K562 (cell line): ENCODE measurements around the gene ATOH8. TPM values are rescaled to one million over a fixed set of nuclear protein-coding genes. Genes with fewer than 3 reads are reported as not detected.

Source experiments
- ATAC-seq: fragments of 200-7000 bp; cut with Tn5 transposase; 3 replicates; pipeline ENCODE4 v1.9.1; 2020; ENCODE audit warnings: moderate library complexity
- BruUV-seq: library from RNA; stranded (reverse); fragments of 400-500 nt; replicated peaks from 2 replicates; lab custom pipeline; 2021; lab: Mats Ljungman, UMichigan
- CTCF ChIA-PET: fragments of 300-600 bp; formaldehyde crosslinking; extraction: SDS; loops from one replicate; lab custom pipeline; 2021; ENCODE audit warnings: low intra/inter-chr PET ratio; lab: Yijun Ruan, JAX
- POLR2A ChIA-PET: fragments of 300-600, 350-650 bp; sonication (Branson Sonifier 250); formaldehyde crosslinking; extraction: SDS; loops from one replicate; lab custom pipeline; 2021; ENCODE audit warnings: antibody characterized with exemption, inconsistent platforms; lab: Yijun Ruan, JAX
- DNase-seq, 4 experiments: peaks; one replicate each; pipeline versions ENCODE4 v3.0.0 to v3.0.0-alpha.2; 2011 to 2018; ENCODE audit warnings: low spot score in 3 of 4, mixed read lengths in 3 of 4; ENCODE audit errors: extremely low read depth in 1 of 4
- FAIRE-seq: peaks from 2 replicates; lab custom pipeline; 2011; peaks lifted over from hg19 to GRCh38; lab: Jason Lieb, UNC
- H2AFZ ChIP-seq: 2 replicates; pipeline ENCODE4 v1.6.0; 2011; ENCODE audit warnings: low read depth, low read length, control low read depth, inconsistent platforms
- H3K27ac ChIP-seq: fragments of 200-600 bp; 3 replicates; pipeline ENCODE4 v1.8.0; 2011; ENCODE audit warnings: low read depth, mild to moderate bottlenecking, control low read depth, inconsistent platforms, low read length, moderate library complexity, mixed read lengths; ENCODE audit errors: extremely low read depth
- H3K27me3 ChIP-seq, 2 experiments: fragments of 300-600 bp in 1 of 2; 2 replicates in 1 of 2; 3 replicates in 1 of 2; pipeline versions ENCODE4 v1.6.0 to v1.8.0; 2011; ENCODE audit warnings: inconsistent platforms in 2 of 2, low read length in 2 of 2, mild to moderate bottlenecking in 1 of 2, mixed read lengths in 1 of 2, moderate library complexity in 1 of 2; ENCODE audit not compliant: control insufficient read depth in 2 of 2, insufficient read depth in 2 of 2
- H3K36me3 ChIP-seq: fragments of 300-600 bp; 3 replicates; pipeline ENCODE4 v1.8.0; 2011; ENCODE audit warnings: mild to moderate bottlenecking, low read length, inconsistent platforms; ENCODE audit not compliant: control insufficient read depth, insufficient read depth
- H3K4me1 ChIP-seq, 2 experiments: fragments of 200-600 bp in 1 of 2; replicated peaks in 1 of 2; 2 replicates in 1 of 2; 3 replicates in 1 of 2; pipeline versions ENCODE4 v1.5.1 to v1.8.0; 2011; ENCODE audit warnings: inconsistent platforms in 2 of 2, low read length in 2 of 2, mild to moderate bottlenecking in 1 of 2, mixed read lengths in 1 of 2, moderate library complexity in 1 of 2; ENCODE audit not compliant: control insufficient read depth in 2 of 2, insufficient read depth in 2 of 2
- H3K4me2 ChIP-seq: 2 replicates; pipeline ENCODE4 v1.6.1; 2011; ENCODE audit warnings: low read length, control low read depth, inconsistent platforms, mixed read lengths; ENCODE audit not compliant: insufficient read depth
- H3K4me3 ChIP-seq: fragments of 200-600 bp; sonication (generic), shearing (Covaris generic); 2 replicates; pipeline ENCODE4 v1.5.1; 2016; ENCODE audit warnings: control low read depth, inconsistent platforms
- H3K79me2 ChIP-seq: fragments of 200-600 bp; 3 replicates; pipeline ENCODE4 v1.8.0; 2011; ENCODE audit warnings: low read length, inconsistent platforms; ENCODE audit not compliant: control insufficient read depth, insufficient read depth
- H3K9ac ChIP-seq, 2 experiments: 2 replicates each; pipeline versions ENCODE4 v1.6.0 to v1.6.1; 2011; ENCODE audit warnings: low read depth in 2 of 2, low read length in 2 of 2, control low read depth in 1 of 2, inconsistent platforms in 1 of 2, mild to moderate bottlenecking in 1 of 2, mixed read lengths in 1 of 2; ENCODE audit not compliant: insufficient read depth in 1 of 2
- H3K9me1 ChIP-seq: one replicate; pipeline ENCODE4 v1.6.0; 2011; ENCODE audit warnings: inconsistent platforms, mild to moderate bottlenecking, low read length, moderate library complexity; ENCODE audit not compliant: control insufficient read depth, insufficient read depth
- H3K9me3 ChIP-seq: replicated peaks from 2 replicates; pipeline ENCODE4 v1.5.1; 2011; ENCODE audit warnings: low read depth, low read length, inconsistent platforms; ENCODE audit not compliant: control insufficient read depth, insufficient read depth
- H4K20me1 ChIP-seq: replicated peaks from 2 replicates; pipeline ENCODE4 v1.6.1; 2011; ENCODE audit warnings: low read length, inconsistent platforms, mixed read lengths; ENCODE audit not compliant: control insufficient read depth, insufficient read depth
- FOXM1 ChIP-seq, 2 experiments: fragments of 450-650 bp in 1 of 2; sonication (generic) in 1 of 2; formaldehyde crosslinking in 1 of 2; IDR thresholded peaks; 2 replicates each; pipeline versions ENCODE4 v1.6.1 to v1.9.0; 2017 to 2022; ENCODE audit warnings: low read depth in 2 of 2, mild to moderate bottlenecking in 2 of 2, missing genetic modification reagents in 1 of 2, moderate library complexity in 1 of 2
- JUNB ChIP-seq: fragments of 450-650 bp; formaldehyde crosslinking; conservative IDR thresholded peaks from 2 replicates; pipeline ENCODE4 v1.4.0; 2020; ENCODE audit warnings: mild to moderate bottlenecking
- POLR2AphosphoS2 ChIP-seq: IDR thresholded peaks from 2 replicates; pipeline ENCODE4 v1.6.1; 2012; ENCODE audit warnings: low read length, improper control_type of control experiment
- PYGO2 ChIP-seq: fragments of 450-650 bp; IDR thresholded peaks from 2 replicates; pipeline ENCODE4 v1.6.1; 2016; ENCODE audit warnings: mild to moderate bottlenecking, missing genetic modification characterization, moderate library complexity, missing compliant biosample characterization
- RAD21 ChIP-seq, 2 experiments: fragments of 250-450 bp in 1 of 2; fragments of 450-650 bp in 1 of 2; sonication (Bioruptor Pico) in 1 of 2; formaldehyde crosslinking in 1 of 2; IDR thresholded peaks in 1 of 2; conservative IDR thresholded peaks in 1 of 2; 2 replicates each; pipeline versions ENCODE4 v1.4.0 to v1.8.0; 2020 to 2022; ENCODE audit warnings: mild to moderate bottlenecking in 2 of 2, moderate library complexity in 1 of 2
- RBM39 ChIP-seq: fragments of 200-400 bp; formaldehyde crosslinking; optimal IDR thresholded peaks from 2 replicates; pipeline ENCODE3; 2018; ENCODE audit warnings: low read depth, low read length
- REST ChIP-seq, 2 experiments: fragments of 450-650 bp; formaldehyde crosslinking in 1 of 2; IDR thresholded peaks; 2 replicates each; pipeline versions ENCODE4 v1.4.0 to v1.6.1; 2014 to 2020; ENCODE audit warnings: mild to moderate bottlenecking in 2 of 2, borderline replicate concordance in 1 of 2, low read depth in 1 of 2
- TARDBP ChIP-seq: fragments of 450-650 bp; IDR thresholded peaks from 2 replicates; pipeline ENCODE4 v1.6.1; 2016
- ZBTB26 ChIP-seq: fragments of 450-650 bp; formaldehyde crosslinking; IDR thresholded peaks from 2 replicates; pipeline ENCODE4 v1.4.0; 2022; ENCODE audit warnings: missing genetic modification characterization
- ZBTB7A ChIP-seq: IDR thresholded peaks from 2 replicates; pipeline ENCODE4 v1.6.1; 2011; ENCODE audit warnings: low read depth, mild to moderate bottlenecking, low read length, moderate library complexity, borderline replicate concordance; ENCODE audit not compliant: control insufficient read depth
- WGBS: fragments of 100-300 bp; shearing (Covaris generic); methylation state at CpG from one replicate; pipeline ENCODE4 v1.1.6; 2016; ENCODE audit warnings: low coverage, mixed read lengths; ENCODE audit not compliant: insufficient coverage; ENCODE audit errors: missing lambda C conversion rate; 5-methylcytosine and 5-hydroxymethylcytosine counted together
- in situ Hi-C: fragments of 300-500 bp; cut with MboI; formaldehyde crosslinking; loops from 4 replicates; pipeline ENCODE4 v1.15.0; 2018; ENCODE audit warnings: inconsistent platforms, mixed read lengths
- intact Hi-C: fragments of 100-400 bp; cut with micrococcal nuclease; formaldehyde crosslinking; loops from 2 replicates; pipeline ENCODE4 v1.14.2; 2022
- polyA plus RNA-seq, 8 experiments: library from polyadenylated mRNA; depleted of rRNA in 4 of 8; stranded (reverse) in 5 of 8; unstranded in 3 of 8; fragments of >200 nt; fragmentation: Nextera tagmentation in 2 of 8; fragmentation: Illumina TruSeq in 1 of 8; extraction: Ambion mirVana in 2 of 8; extraction: Trizol in 1 of 8; gene quantifications; 2 replicates each; pipeline versions ENCODE4 v1.2.1 to v1.2.3, GENCODE V29; 2011 to 2014; ENCODE audit warnings: inconsistent platforms in 1 of 8, missing spikeins in 1 of 8
- total RNA-seq, 7 experiments: library from RNA; depleted of rRNA in 6 of 7; stranded (reverse); fragments of >200 nt in 6 of 7; fragmentation: Illumina TruSeq in 2 of 7; extraction: Trizol in 2 of 7; gene quantifications; 2 replicates each; pipeline versions ENCODE4 v1.2.1 to v1.2.3, GENCODE V29; 2011 to 2021; ENCODE audit warnings: low replicate concordance in 1 of 7

ATOH8 gene
- total and polyA plus RNA-seq, 9 of the 15 experiments (the other 6 are each of a cell fraction or from before 2014, with no cell fraction given) = not detected

GRCh38 chr2:85797921-85798320 is 44.1 kb downstream of the ATOH8 start:
- Histone ChIP-seq H3K4me1 (no peaks in the 10 kb centered on the region; a peak in 1 of 5 replicates), H2AFZ (no peak overlapping the region), H4K20me1 (no peaks in the 10 kb centered on the region), H3K9me3 (0 out of 2 replicates have a peak, but pooled peaks cover 2% of the 10 kb centered on the region), H3K4me2 (no peak overlapping the region), H3K27me3 (peaks cover 36 to 58% of the 10 kb centered on the region in 2 experiments), H3K79me2 (no peaks in the 10 kb centered on the region), H3K9ac (no peak overlapping the region), H3K27ac (no peak overlapping the region), H3K36me3 (no peaks in the 10 kb centered on the region), H3K4me3 (no peak overlapping the region), H3K9me1 (no peaks in the 10 kb centered on the region)
- WGBS = 28% methylated on average over 6 of the region's 6 CpGs
- DNase-seq (peak; percentile 38 to 49 (median 41)), ATAC-seq (peak; percentile 75), FAIRE-seq (peak; percentile 81)
- ChIA-PET CTCF (interaction anchor here (1.2 to 1.4 kb wide), 2 partner anchors 48 to 70 kb away, joined by 4 to 6 read pairs; no protein-coding TSS in a partner anchor), POLR2A (no interaction called here)
- in situ Hi-C loops = no loop called here
- BruUV-seq = no TSS peak
- intact Hi-C loops = loop anchor here (5.0 kb wide), 1 partner anchor 46 kb away; the partner anchor contains the start of gene ATOH8
- no peak for TF ChIP-seq ZBTB26 (CRISPR knock-in tag)
- TF ChIP-seq RBM39 = no peak
- no peak for TF ChIP-seq JUNB (CRISPR knock-in tag)
- no peak for TF ChIP-seq PYGO2 (tag)
- no peak for TF ChIP-seq FOXM1 (IDR thresholded peaks at IDR 0.05; ENCODE audit: low read depth)
- no peak for TF ChIP-seq FOXM1 (CRISPR knock-in tag; IDR thresholded peaks at IDR 0.05; ENCODE audit: low read depth)
- TF ChIP-seq RAD21 (CRISPR knock-in tag; conservative IDR thresholded peaks at IDR 0.05 in 1 of 2, IDR thresholded peaks at IDR 0.05 in 1 of 2) = peak in 1 of 2 experiments; percentile 63; a peak in 2 of 4 replicates
- TF ChIP-seq REST (IDR thresholded peaks at IDR 0.05; ENCODE audit: borderline replicate concordance) = peak; percentile 12; the same call in 1 of the 2 replicates
- TF ChIP-seq REST (CRISPR knock-in tag; IDR thresholded peaks at IDR 0.05; ENCODE audit: low read depth) = no peak
- TF ChIP-seq POLR2AphosphoS2 = no peak
- TF ChIP-seq ZBTB7A = no peak
- no peak for TF ChIP-seq TARDBP
